ENCODE data around the gene SKOR1. TPM values are rescaled to one million over a fixed set of nuclear protein-coding genes. Genes with fewer than 3 reads are reported as not detected.

The SKOR1 gene
- total and polyA plus RNA-seq, 2 of the 8 experiments (the other 6 are each of a cell fraction or from before 2014, with no cell fraction given): 0.03 to 0.11 TPM

- no peak for TF ChIP-seq MAFK (IDR thresholded peaks at IDR 0.05; ENCODE audit: low read depth, low read length)
Measured at GRCh38 chr15:67849538-67849937, 24.2 kb downstream of the SKOR1 start (continued).
